Activated T-helper 2 cell treated with anti-CD3 and anti-CD28 coated beads, Interferon-gamma antibody, Interleukin-2, Interleukin-4, amounts not matched to agents 10 μg/mL and 5 μg/mL and 100 μg/mL, durations not matched to agents 14 hours and 24 hours and 36 hours (primary cell): ENCODE data around the gene SLC9A9. TPM values are rescaled to one million over a fixed set of nuclear protein-coding genes. Genes with fewer than 3 reads are reported as not detected.
A peak's percentile ranks its signal among the peaks of the same experiment; 100 is the strongest.

Experiments used
- DNase-seq: peaks from one replicate; pipeline ENCODE4 v3.0.0; 2021; ENCODE audit warnings: low spot score
- H3K27ac Mint-ChIP-seq: one replicate; pipeline ENCODE4 v1.8.0; 2021; ENCODE audit warnings: mixed read lengths
- H3K27me3 Mint-ChIP-seq: one replicate; pipeline ENCODE4 v1.8.0; 2021; ENCODE audit warnings: low read depth, mixed read lengths
- H3K36me3 Mint-ChIP-seq: one replicate; pipeline ENCODE4 v1.8.0; 2021; ENCODE audit warnings: low read depth, mixed read lengths
- H3K4me1 Mint-ChIP-seq: one replicate; pipeline ENCODE4 v1.8.0; 2021; ENCODE audit warnings: low read depth, mixed read lengths
- H3K4me3 Mint-ChIP-seq: one replicate; pipeline ENCODE4 v1.8.0; 2021; ENCODE audit warnings: low read depth, mild to moderate bottlenecking, moderate library complexity, mixed read lengths
- H3K9me3 Mint-ChIP-seq: one replicate; pipeline ENCODE4 v1.8.0; 2021; ENCODE audit warnings: mixed read lengths
- intact Hi-C: fragments of 100-400 bp; cut with micrococcal nuclease; formaldehyde crosslinking; loops from one replicate; pipeline ENCODE4 v1.15.1; 2023
- total RNA-seq: library from RNA; stranded (reverse); gene quantifications from 2 replicates; pipeline ENCODE4 v1.2.3, GENCODE V29; 2022

The SLC9A9 gene
- total RNA-seq, 1 donor from 2014 or later, result 1.6 TPM

- DNase-seq, result no peak
- H3K36me3 Mint-ChIP-seq, result no peaks in the 10 kb centered on the region
- H3K27ac Mint-ChIP-seq, result no peak overlapping the region
- peaks cover 10% of the 10 kb centered on the region for H3K27me3 Mint-ChIP-seq
- H3K4me1 Mint-ChIP-seq, result no peaks in the 10 kb centered on the region
- H3K9me3 Mint-ChIP-seq, result no peaks in the 10 kb centered on the region
- no peak overlapping the region for H3K4me3 Mint-ChIP-seq
- intact Hi-C loops, result no loop called here
Observed at GRCh38 chr3:143763564-143764162, 84.6 kb downstream of the SLC9A9 start.

- Mint-ChIP-seq H3K9me3 (no peaks in the 10 kb centered on the region), H3K36me3 (no peaks in the 10 kb centered on the region), H3K27ac (no peak overlapping the region), H3K4me3 (no peak overlapping the region), H3K27me3 (peaks cover 3% of the 10 kb centered on the region), H3K4me1 (peaks cover 5% of the 10 kb centered on the region)
- no peak for DNase-seq
- intact Hi-C loops, result no loop called here
Observed at GRCh38 chr3:143757691-143758090, 90.6 kb downstream of the SLC9A9 start.

GRCh38 chr3:143755978-143756377 is 92.3 kb downstream of the SLC9A9 start:
- no peaks in the 10 kb centered on the region for H3K36me3 Mint-ChIP-seq
- DNase-seq, result no peak
- no peaks in the 10 kb centered on the region for H3K9me3 Mint-ChIP-seq
- no peak overlapping the region for H3K4me3 Mint-ChIP-seq
- intact Hi-C loops, result no loop called here
- H3K4me1 Mint-ChIP-seq, result peaks cover 19% of the 10 kb centered on the region
- no peak overlapping the region for H3K27ac Mint-ChIP-seq
- peaks cover 3% of the 10 kb centered on the region for H3K27me3 Mint-ChIP-seq

- intact Hi-C loops, result no loop called here
- H3K4me1 Mint-ChIP-seq, result peaks cover 19% of the 10 kb centered on the region
- H3K27me3 Mint-ChIP-seq, result no peaks in the 10 kb centered on the region
- DNase-seq, result no peak
- H3K4me3 Mint-ChIP-seq, result no peak overlapping the region
- H3K36me3 Mint-ChIP-seq, result no peaks in the 10 kb centered on the region
- H3K27ac Mint-ChIP-seq, result no peak overlapping the region
- H3K9me3 Mint-ChIP-seq, result no peaks in the 10 kb centered on the region
Observed at GRCh38 chr3:143754090-143754489, 94.2 kb downstream of the SLC9A9 start.

- Mint-ChIP-seq H3K36me3 (no peaks in the 10 kb centered on the region), H3K4me3 (no peak overlapping the region), H3K4me1 (peaks cover 19% of the 10 kb centered on the region), H3K27ac (no peak overlapping the region), H3K9me3 (no peaks in the 10 kb centered on the region), H3K27me3 (no peaks in the 10 kb centered on the region)
- intact Hi-C loops, result no loop called here
- DNase-seq, result no peak
Observed at GRCh38 chr3:143753456-143753855, 94.8 kb downstream of the SLC9A9 start.

GRCh38 chr3:143753006-143753405 is 95.3 kb downstream of the SLC9A9 start:
- no peaks in the 10 kb centered on the region for H3K36me3 Mint-ChIP-seq
- intact Hi-C loops, result no loop called here
- peaks cover 19% of the 10 kb centered on the region for H3K4me1 Mint-ChIP-seq
- DNase-seq, result no peak
- no peak overlapping the region for H3K27ac Mint-ChIP-seq
- H3K4me3 Mint-ChIP-seq, result no peak overlapping the region
- no peaks in the 10 kb centered on the region for H3K9me3 Mint-ChIP-seq
- H3K27me3 Mint-ChIP-seq, result no peaks in the 10 kb centered on the region

- peak overlapping the region; percentile 86 for H3K27ac Mint-ChIP-seq
- H3K27me3 Mint-ChIP-seq, result no peaks in the 10 kb centered on the region
- DNase-seq, result peak; percentile 10
- no peaks in the 10 kb centered on the region for H3K9me3 Mint-ChIP-seq
- intact Hi-C loops, result no loop called here
- peaks cover 16% of the 10 kb centered on the region for H3K4me1 Mint-ChIP-seq
- peak overlapping the region; percentile 37 for H3K4me3 Mint-ChIP-seq
- no peaks in the 10 kb centered on the region for H3K36me3 Mint-ChIP-seq
Observed at GRCh38 chr3:143751643-143752178, 96.6 kb downstream of the SLC9A9 start.

- DNase-seq, result no peak
- H3K4me1 Mint-ChIP-seq, result peaks cover 13% of the 10 kb centered on the region
- no peak overlapping the region for H3K27ac Mint-ChIP-seq
- intact Hi-C loops, result no loop called here
- H3K4me3 Mint-ChIP-seq, result no peak overlapping the region
- no peaks in the 10 kb centered on the region for H3K36me3 Mint-ChIP-seq
- no peaks in the 10 kb centered on the region for H3K9me3 Mint-ChIP-seq
- H3K27me3 Mint-ChIP-seq, result no peaks in the 10 kb centered on the region
Observed at GRCh38 chr3:143750841-143751240, 97.4 kb downstream of the SLC9A9 start.

- Mint-ChIP-seq H3K4me3 (no peak overlapping the region), H3K27ac (no peak overlapping the region), H3K4me1 (peaks cover 13% of the 10 kb centered on the region), H3K9me3 (no peaks in the 10 kb centered on the region), H3K36me3 (no peaks in the 10 kb centered on the region), H3K27me3 (no peaks in the 10 kb centered on the region)
- DNase-seq, result no peak
- intact Hi-C loops, result no loop called here
Observed at GRCh38 chr3:143749926-143750325, 98.3 kb downstream of the SLC9A9 start.

GRCh38 chr3:143737065-143737464 is 111.2 kb downstream of the SLC9A9 start:
- Mint-ChIP-seq H3K4me3 (no peak overlapping the region), H3K36me3 (no peaks in the 10 kb centered on the region), H3K27ac (no peak overlapping the region), H3K27me3 (no peaks in the 10 kb centered on the region), H3K9me3 (no peaks in the 10 kb centered on the region), H3K4me1 (no peaks in the 10 kb centered on the region)
- intact Hi-C loops, result no loop called here
- no peak for DNase-seq

- no peak for DNase-seq
- no peaks in the 10 kb centered on the region for H3K36me3 Mint-ChIP-seq
- no peak overlapping the region for H3K4me3 Mint-ChIP-seq
- H3K27ac Mint-ChIP-seq, result no peak overlapping the region
- intact Hi-C loops, result no loop called here
- no peaks in the 10 kb centered on the region for H3K27me3 Mint-ChIP-seq
- no peaks in the 10 kb centered on the region for H3K9me3 Mint-ChIP-seq
- H3K4me1 Mint-ChIP-seq, result no peaks in the 10 kb centered on the region
Observed at GRCh38 chr3:143736205-143736997, 111.9 kb downstream of the SLC9A9 start.

- Mint-ChIP-seq H3K27ac (no peak overlapping the region), H3K36me3 (no peaks in the 10 kb centered on the region), H3K4me3 (no peak overlapping the region), H3K27me3 (no peaks in the 10 kb centered on the region), H3K4me1 (no peaks in the 10 kb centered on the region), H3K9me3 (no peaks in the 10 kb centered on the region)
- intact Hi-C loops, result no loop called here
- DNase-seq, result no peak
Observed at GRCh38 chr3:143731776-143732175, 116.5 kb downstream of the SLC9A9 start.

- Mint-ChIP-seq H3K4me1 (no peaks in the 10 kb centered on the region), H3K4me3 (no peak overlapping the region), H3K36me3 (no peaks in the 10 kb centered on the region), H3K9me3 (no peaks in the 10 kb centered on the region), H3K27me3 (no peaks in the 10 kb centered on the region), H3K27ac (no peak overlapping the region)
- intact Hi-C loops, result no loop called here
- DNase-seq, result no peak
Observed at GRCh38 chr3:143731320-143731719, 116.9 kb downstream of the SLC9A9 start.
